NCI-H1048 (cell line): ENCODE data around the gene EIF4A3.

ENCODE experiments used
- DNase-seq: peaks from one replicate; lab custom pipeline; 2025; lab: John Stamatoyannopoulos, UW

The EIF4A3 gene

DNA sequence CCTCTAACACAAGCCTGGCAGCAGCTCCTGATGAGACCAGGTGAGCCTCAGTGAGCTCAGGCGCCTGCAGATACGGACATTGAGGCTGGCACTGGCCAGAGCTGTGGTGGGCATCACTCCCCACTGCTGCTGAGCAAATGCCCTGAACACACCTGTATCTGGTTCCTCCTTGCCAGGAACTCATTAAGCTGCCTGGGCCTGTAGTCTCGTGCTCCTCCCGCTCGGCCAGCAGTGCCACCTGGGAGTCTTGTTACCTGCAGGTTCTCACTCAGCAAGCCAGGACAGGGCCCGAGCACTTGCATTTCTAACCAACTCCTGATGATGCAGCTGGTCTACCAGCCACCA, 13.3 kb downstream of the EIF4A3 start:
- DNase-seq, result no peak

DNA sequence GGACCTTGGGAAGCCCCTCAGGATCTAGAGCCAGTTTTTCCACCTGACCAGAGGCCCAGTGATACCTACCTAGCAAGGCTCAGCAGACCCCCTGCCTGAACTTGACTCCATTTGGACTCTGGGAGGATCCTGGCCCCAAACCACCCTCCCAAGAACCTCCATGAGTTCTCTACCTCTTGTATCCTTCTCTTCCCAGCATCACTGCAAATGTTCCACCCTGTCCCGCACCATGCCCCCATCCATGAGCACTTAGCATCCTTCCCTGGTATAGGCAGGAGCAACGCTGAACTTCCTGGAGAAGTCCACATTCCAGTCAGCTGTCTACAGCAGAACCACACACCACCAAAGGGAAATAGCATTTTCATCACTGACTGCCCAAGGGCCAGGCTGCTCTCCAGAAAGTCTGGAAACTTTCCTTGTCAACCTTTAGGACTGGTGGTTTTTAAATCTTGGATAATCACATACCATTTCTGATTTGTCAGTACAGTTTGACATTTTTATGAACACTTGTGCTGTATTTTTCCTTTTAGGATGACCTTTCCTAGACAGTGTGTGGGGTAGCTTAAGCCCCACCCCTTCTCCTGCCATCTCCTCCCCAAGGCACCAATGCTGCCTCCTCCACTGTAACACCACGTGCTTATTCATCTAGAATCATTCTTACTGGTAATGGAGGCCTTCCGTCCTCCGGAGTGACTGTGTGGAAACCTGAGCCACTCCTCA, 13.9 kb downstream of the EIF4A3 start:
- no peak for DNase-seq

DNA sequence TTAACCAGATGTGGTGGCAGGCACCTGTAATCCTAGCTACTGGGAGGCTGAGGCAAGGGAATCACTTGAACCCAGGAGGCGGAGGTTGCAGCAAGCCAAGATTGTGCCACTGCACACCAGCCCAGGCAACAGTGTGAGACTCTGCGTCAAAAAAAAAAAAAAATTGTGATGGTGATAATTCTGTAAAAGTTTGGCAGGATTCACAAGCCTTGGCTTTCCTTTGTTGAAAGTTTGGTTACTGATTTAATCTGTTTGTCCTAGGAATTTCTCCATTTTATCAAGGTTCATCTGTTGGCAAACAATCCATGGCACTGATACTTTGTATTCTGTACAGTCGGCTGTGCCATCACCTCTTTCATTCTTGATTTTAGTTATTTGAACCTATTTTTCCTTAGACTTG, 15.9 kb downstream of the EIF4A3 start:
- DNase-seq, result no peak

DNA sequence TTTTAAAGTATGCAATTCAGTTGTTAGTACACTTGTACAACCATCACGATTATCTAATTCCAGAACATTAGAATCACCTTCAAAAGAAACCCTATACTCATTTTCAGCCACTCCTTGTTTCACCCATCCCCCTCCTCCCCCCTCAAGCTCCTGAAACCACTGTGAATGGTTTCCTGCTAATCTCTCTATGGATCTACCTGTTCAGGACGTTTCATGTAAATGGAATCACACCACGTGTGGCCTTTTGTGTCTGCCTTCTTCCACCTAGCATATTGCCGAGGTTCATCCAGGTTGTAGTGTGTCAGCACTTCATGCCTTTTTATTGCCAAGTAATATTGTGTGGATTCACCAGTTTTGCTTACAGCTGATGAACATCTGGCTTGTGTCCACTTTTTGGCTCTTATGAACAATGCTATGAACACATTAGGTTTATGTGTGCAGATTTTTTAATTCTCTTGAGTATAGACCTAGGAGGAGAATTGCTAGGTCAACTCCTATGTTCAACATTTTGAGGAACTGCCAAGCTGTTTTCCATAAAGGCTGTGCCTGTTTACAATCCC, 17.8 kb downstream of the EIF4A3 start:
- no peak for DNase-seq

DNA sequence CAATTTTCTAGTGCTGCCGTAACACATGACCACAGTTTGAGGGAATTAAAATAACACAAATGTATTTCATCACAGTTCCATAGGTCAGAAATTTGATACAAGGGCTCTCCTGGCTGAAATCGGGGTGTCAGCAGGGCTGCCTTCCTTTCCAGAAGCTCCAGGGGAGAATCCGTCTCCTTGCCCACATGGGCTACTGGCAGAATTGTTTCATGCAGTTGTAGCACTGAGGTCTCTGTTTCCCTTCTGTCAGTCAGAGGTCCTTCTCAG, 20.5 kb downstream of the EIF4A3 start:
- DNase-seq, result no peak

DNA sequence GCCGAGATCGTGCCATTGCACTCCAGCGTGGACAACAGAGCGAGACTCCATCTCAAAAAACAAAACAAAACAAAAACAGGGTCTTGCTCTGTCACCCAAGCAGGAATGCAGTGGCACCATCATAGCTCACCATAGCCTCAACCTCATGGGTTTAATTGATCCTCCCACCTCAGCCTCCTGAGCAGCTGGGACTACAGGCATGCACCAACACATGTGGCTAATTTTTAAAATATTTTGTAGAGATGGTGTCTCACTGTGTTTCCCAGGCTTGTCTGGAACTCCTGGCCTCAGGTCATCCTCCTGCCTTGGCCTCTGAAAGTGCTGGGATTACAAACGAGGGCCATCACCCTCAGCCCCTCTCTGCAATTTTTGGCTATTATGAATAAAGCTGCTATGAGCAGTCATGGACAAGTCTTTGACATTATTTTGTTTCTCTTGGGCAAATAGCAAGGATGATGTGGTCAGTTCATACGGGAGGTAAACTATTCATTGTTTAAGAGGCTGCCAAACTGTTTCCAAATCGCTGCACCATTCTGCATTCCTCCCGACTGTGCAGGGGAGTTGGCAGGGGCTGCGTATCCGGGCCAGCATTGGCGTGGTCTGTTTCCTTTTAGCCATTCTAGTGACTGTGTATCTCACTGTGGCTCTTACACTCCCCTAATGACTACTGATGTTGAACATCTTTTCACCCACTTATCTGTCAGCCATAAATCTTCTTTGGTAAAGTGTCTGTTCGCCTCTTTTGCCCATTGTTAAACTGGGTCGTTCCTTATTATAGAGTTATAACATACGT, 21.1 kb downstream of the EIF4A3 start:
- DNase-seq, result no peak

DNA sequence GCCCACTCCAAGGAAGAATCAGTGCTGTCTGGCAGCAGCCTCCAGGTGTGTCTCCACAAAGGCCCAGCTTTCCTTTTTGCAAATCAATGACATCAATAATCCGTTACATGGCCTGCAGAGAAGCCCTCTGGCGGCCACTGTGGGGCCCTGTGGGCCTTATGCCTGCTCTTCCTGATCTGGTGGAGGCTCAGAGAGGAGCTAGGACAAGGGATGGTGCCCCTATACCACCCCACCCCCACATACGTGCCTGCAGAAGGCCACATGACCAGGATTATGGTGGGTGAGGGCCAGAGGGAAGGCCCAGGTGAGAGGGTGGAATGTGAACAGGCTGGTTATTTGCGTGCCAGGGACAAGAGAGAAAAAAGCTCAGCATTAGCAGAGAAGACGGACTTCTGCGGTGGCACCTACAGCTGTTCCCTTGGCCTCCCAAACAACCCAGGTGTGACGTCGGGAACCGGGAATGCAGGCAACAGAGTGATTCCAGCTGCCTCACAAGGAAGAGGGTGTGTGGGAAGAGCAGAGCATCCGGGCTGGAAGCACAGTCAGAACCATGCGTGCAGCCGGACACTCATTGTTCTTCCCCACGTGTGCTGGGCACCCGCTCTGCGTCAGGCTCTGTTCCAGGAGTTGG, 22.5 kb downstream of the EIF4A3 start:
- DNase-seq, result no peak

DNA sequence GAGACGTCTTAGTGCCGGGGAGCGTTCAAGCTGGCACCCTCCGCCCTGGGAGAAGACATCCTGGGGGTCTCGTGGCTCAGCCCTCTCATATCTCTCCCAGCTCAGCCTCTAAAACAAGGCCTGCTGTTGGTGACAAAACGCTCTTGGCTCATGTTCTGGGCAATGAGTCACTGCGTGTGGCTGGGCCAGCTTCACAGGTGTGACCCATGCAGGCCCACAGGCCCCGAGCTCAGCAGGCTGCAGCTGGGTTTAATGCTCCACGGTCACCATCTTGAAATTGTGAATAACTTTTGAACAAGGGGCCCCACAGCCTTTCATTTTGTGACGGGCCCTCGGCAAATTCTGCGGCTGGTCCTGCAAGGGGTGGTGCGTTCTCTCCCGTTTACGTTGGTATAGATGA, 23.1 kb downstream of the EIF4A3 start:
- DNase-seq, result no peak

DNA sequence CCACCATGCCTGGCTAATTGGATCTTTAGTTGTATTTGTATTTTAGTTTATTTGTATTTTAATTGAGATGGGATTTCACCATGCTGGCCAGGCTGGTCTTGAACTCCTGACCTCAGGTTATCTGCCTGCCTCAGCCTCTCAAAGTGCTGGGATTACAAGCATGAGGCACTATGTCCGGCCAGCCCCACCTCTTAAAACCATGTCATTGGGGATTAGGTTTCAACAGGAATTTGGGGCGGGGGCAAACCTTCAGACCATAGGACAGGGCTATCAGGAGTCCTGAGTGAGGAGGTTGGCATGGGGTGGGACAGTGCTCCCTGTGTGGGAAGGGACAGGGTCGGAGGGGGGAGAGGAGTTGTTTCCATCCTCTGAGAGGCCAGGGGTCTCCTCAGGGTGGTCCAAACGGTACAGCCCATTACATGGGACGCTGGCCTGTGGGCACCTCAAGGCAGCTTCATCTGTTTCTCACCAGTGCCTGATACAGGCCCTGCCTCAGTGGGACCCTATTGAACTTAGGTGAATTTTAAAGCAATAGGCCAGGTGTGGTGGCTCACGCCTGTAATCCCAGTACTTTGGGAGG, 23.9 kb downstream of the EIF4A3 start:
- DNase-seq, result no peak

DNA sequence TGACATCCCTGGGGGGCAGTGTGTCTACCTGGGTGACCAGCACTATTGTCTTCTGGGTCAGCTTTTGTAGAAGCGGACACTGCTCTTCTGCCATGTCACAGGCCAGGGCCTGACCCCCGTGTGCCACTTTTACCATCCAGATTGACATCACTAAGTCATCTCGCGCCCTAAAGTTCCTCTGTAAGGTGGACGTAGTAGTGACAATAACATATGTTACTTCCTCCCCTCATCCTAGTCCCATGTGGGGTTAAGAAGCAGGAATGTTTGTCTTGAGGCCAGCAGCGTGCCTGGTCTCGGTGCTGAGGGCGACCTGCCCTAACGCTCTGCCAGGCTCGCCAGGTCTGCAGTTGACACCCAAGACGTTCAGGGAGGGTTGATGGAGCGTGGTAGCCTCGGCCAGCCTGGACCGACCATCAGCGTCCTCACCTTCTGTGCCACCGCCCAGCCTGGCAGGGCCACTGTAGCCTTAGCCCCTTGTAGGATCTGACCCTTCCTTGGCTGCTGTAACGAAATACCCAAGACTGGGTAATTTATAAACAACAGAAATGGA, 24.8 kb downstream of the EIF4A3 start:
- no peak for DNase-seq

DNA sequence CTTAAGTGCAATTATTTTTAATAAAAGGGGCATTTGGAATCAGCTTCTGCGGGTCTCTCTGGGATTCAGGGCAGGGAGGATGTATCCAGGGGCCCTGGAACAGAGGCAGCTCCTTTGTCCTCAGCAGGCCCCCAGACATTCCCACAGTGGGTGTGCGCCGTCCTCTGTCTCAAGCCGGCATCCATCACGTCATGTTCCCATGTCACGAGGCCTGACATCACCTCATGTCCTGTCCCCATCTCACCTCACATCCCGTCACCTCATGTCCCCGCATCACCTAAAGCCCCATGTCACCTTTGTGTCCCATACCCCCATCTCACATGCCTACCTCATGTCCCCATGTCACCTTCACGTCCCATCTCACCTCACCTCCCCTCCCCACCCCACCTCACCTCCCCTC, 27.1 kb downstream of the EIF4A3 start:
- DNase-seq, result no peak

DNA sequence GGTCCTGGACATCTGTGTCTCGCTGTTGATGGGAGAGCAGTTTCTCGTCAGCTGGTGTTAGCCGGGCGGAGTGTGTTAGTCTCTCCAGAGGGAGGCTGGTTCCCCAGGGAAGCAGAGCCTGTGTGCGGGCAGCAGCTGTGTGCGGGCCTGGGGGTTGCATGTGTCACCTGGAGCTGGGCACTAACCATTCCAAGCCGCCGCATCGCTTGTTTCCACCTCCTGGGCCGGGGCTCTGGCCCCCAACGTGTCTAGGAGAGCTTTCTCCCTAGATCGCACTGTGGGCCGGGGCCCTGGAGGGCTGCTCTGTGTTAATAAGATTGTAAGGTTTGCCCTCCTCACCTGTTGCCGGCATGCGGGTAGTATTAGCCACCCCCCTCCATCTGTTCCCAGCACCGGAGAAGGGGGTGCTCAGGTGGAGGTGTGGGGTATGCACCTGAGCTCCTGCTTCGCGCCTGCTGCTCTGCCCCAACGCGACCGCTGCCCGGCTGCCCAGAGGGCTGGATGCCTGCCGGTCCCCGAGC, 27.6 kb downstream of the EIF4A3 start:
- DNase-seq, result no peak

DNA sequence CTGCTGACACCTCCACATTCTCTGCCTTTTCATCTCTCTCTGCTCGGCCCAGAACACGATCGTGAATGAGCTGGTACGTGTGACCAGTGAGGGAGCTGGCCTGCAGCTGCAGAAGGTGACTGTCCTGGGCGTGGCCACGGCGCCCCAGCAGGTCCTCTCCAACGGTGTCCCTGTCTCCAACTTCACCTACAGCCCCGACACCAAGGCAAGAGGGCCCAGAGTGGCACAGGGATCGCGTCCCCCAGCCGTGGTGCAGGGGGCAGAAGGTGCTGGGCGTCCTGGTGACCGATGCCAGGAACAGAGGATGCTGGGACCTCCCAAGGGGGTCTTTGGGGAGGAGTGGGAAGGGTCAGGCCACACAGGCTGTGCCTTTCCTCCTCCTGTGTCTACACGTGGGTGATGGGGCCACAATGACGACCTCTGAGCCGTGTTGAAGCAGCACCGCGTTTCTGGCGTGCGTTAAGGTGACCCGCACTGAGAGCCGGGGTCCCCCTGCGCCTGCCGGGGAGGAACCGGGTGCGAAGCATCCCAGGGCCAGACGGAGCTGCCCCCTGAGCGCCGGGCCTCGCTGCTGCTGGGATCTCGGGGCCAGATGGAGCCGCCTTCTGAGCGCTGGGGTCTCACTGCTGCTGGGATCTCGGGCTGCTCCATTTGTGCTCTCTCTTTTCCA, 28.2 kb downstream of the EIF4A3 start:
- no peak for DNase-seq

DNA sequence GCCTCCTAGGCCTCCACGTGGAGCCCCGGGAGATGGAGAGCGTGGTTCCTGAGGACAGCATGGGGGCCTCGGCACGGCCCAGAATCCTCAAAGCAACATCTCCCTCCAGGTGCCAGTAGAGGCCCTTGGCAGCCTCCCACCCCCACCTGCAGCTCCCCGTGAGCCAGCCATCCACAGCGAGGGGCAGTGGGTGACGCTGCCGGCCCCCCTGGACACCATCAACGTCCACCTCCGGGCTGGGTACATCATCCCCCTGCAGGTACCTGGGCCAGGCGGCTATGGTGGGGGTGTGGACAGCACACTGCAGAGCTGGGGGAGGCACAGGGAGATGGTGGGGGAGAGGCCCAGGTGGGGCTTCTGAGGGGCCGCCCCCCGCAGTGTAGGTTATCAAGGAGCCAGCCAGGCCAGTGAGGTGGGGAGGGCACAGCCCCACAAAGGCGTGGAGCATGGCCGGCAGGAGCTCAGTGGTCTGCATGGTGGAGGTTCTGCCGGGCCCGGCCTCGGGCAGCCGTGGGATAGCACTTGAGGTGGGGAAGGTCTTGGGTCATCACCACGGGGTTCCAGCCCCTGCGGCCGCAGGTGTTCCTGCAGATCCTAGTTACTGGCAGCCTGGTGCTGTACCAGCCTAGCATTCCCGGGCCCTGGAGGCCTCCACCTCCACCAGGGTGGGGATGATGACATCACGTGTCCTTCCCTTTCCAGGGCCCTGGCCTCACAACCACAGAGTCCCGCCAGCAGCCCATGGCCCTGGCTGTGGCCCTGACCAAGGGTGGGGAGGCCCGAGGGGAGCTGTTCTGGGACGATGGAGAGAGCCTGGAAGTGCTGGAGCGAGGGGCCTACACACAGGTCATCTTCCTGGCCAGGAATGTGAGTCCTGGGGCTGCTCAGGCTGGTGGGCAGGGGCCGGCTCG, 29.2 kb downstream of the EIF4A3 start:
- DNase-seq, result no peak

DNA sequence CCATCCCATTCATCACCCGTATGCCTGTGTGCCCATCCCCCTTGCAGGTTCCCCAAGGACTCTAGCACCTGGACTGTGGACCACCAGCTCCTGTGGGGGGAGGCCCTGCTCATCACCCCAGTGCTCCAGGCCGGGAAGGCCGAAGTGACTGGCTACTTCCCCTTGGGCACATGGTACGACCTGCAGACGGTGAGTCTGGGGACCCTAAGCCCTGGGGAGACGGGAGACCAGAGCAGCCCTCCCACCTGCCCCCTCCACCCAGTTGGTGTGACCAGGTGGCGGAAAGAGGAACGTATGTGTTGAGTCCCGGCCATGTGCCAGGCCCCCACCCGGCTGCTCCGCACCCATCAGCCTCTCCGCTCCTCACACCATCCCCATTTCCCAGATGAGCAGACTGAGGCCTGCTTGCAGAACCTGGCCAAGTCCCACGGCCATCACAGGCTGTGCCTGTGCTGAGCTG, 30.0 kb downstream of the EIF4A3 start:
- DNase-seq, result no peak

DNA sequence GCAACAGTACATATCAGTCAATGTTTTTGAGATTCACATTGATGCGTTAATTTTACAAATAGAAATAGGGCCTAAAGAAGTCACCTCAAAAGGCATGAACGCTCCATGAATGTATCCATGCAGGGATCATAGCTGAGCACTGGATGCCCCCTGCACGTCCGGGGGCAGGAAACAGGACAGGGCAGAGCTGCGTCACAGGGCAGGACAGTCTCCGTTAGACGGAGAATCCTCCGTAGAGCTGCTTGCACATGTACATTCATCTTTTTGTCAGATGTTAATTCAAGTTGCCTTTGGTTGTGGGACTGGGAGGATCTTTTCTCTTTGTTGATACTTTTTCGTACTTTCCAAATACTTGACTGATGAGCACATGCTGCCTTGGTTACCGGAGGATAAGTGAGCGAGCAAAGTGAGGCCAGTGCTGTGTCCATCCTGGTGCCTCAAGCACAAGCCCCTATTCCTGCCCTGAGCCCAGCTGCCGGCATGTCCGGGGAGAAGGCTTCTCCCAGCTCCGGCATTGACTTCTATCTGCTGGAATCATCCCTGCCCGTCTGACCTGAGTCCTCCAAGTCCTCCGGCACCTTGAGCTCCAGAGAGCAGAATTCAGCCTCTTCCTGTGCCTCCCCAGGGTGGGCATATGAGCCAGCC, 30.5 kb downstream of the EIF4A3 start:
- no peak for DNase-seq

DNA sequence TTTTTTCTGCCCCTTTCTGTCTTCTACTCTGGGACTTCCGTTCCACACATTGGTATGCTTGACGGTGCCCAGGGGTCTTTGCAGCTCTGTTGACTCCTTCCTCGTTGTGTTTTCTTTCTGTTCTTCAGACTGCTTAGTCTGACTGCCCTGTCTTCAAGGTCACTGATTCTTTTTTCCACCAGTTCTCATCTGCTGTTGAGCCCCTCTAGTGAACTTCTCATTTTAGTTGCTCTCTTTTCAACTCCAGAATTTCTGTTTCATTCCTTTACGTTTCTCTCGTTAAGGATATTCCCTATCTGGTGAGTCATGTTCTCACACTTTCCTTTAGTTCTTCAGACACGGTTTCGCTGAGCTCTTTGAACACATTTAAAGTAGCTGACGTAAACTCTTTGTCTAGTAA, 31.8 kb downstream of the EIF4A3 start:
- no peak for DNase-seq

DNA sequence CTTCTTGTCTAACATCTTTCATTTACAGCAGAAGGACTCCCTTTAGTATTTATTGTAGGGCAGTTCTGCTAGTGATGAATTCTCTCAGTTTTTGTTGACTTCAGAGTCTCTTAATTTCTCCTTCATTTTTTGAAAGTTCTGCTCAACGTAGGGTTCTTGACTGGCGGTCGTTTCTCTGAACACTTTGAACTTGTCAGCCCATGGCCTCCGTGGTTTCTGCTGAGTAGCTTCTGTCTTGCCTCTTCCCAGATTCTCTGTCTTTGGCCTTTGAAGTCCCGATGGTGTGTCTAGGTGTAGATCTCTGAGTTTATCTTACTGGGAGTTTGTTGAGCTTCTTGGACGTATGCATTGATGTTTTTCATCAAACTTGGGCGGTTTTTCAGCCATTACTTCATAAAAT, 32.2 kb downstream of the EIF4A3 start:
- DNase-seq, result no peak

DNA sequence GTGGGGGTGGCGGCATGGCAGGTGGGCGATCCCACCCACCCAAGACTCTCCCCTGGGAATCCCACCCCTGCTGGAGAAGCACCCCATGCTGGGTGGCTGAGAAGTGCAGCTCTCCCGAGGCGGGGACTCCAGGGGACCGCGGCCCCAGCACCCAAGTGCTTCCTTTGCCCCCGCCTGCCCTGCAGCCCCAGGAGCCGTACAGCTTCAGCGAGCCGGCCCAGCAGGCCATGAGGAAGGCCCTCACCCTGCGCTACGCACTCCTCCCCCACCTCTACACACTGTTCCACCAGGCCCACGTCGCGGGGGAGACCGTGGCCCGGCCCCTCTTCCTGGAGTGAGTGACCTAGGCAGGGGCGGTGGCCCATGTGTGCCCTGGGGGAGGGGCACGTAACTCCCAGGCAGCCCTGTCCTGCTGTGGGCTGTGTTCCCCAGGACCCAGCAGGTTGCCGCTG, 33.9 kb downstream of the EIF4A3 start:
- no peak for DNase-seq

DNA sequence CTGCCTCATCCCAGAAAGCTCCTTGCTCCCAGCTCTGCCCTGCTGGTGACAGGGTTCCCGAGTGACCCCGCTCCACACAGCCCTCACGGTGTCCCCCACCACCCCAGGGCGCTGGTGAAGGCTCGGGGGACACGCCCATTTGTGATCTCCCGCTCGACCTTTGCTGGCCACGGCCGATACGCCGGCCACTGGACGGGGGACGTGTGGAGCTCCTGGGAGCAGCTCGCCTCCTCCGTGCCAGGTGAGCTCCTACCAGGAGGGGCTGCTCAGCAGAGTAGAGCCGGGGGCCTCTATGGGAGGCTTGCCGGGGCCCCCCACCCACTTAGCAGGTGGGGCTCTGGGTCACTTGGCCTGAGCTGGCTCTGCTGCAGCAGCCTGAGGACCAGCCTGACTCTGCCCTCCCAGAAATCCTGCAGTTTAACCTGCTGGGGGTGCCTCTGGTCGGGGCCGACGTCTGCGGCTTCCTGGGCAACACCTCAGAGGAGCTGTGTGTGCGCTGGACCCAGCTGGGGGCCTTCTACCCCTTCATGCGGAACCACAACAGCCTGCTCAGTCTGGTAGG, 34.4 kb downstream of the EIF4A3 start:
- no peak for DNase-seq
